A549 (cell line): Measurements from ENCODE around the gene PNPO. TPM values are rescaled to one million over a fixed set of nuclear protein-coding genes. Genes with fewer than 3 reads are reported as not detected.

Experiments
- ATAC-seq, 2 experiments: fragments of 200-7000 bp in 1 of 2; fragments of >200 bp in 1 of 2; cut with Nextera tagmentation in 1 of 2; cut with Tn5 transposase in 1 of 2; 3 replicates each; pipeline versions ENCODE4 v1.8.0 to v1.9.1; 2018 to 2020; ENCODE audit warnings: mild to moderate bottlenecking in 1 of 2, moderate library complexity in 1 of 2
- CTCF ChIA-PET: fragments of 300-600 bp; sonication (Branson Sonifier 250); formaldehyde crosslinking; extraction: SDS; loops from one replicate; lab custom pipeline; 2021; ENCODE audit warnings: antibody characterized with exemption, inconsistent platforms; lab: Yijun Ruan, JAX
- POLR2A ChIA-PET: fragments of 350-600 bp; formaldehyde crosslinking; extraction: SDS; loops from one replicate; lab custom pipeline; 2021; ENCODE audit warnings: antibody characterized with exemption, inconsistent platforms; lab: Yijun Ruan, JAX
- DNase-seq, 2 experiments: peaks; one replicate each; pipeline versions ENCODE4 v3.0.0 to v3.0.0-alpha.2; 2011 to 2016; ENCODE audit warnings: low read depth in 1 of 2, low spot score in 1 of 2
- FAIRE-seq: peaks from 2 replicates; lab custom pipeline; 2011; peaks lifted over from hg19 to GRCh38; lab: Jason Lieb, UNC
- H3K27ac ChIP-seq, 2 experiments: fragments of >200 bp; sonication (Bioruptor Twin); formaldehyde crosslinking; 3 replicates each; pipeline ENCODE4 v1.5.1; 2016 to 2017
- H3K4me1 ChIP-seq: fragments of >200 bp; sonication (Bioruptor Twin); formaldehyde crosslinking; 3 replicates; pipeline ENCODE4 v1.6.1; 2016
- H3K4me2 ChIP-seq: fragments of >200 bp; sonication (Bioruptor Twin); formaldehyde crosslinking; 3 replicates; pipeline ENCODE4 v1.6.1; 2016
- H3K4me3 ChIP-seq: fragments of >200 bp; sonication (Bioruptor Twin); formaldehyde crosslinking; 3 replicates; pipeline ENCODE4 v1.5.1; 2016
- H3K9me3 ChIP-seq: fragments of >200 bp; sonication (Bioruptor Twin); formaldehyde crosslinking; 3 replicates; pipeline ENCODE4 v1.6.1; 2016
- CBX2 ChIP-seq: fragments of 200-600 bp; sonication (generic); IDR thresholded peaks from 2 replicates; pipeline ENCODE4 v1.6.1; 2016; ENCODE audit warnings: low read depth, mild to moderate bottlenecking, borderline replicate concordance
- CEBPB ChIP-seq, 2 experiments: fragments of >200 bp in 1 of 2; sonication (Bioruptor Twin) in 1 of 2; formaldehyde crosslinking in 1 of 2; IDR thresholded peaks; 2 replicates each; pipeline ENCODE4 v1.6.1; 2012 to 2016
- E2F6 ChIP-seq: IDR thresholded peaks from 2 replicates; pipeline ENCODE4 v1.6.1; 2012; ENCODE audit warnings: low read depth, borderline replicate concordance
- EHMT2 ChIP-seq: fragments of 200-600 bp; sonication (generic); IDR thresholded peaks from 2 replicates; pipeline ENCODE4 v1.6.1; 2016; ENCODE audit warnings: antibody characterized with exemption, low read depth, mild to moderate bottlenecking, moderate library complexity
- FOSB ChIP-seq: fragments of 250-450 bp; sonication (Bioruptor Pico); IDR thresholded peaks from 2 replicates; pipeline ENCODE4 v1.5.0; 2020; ENCODE audit warnings: mild to moderate bottlenecking, moderate library complexity
- HDAC2 ChIP-seq: fragments of 200-600 bp; sonication (generic); IDR thresholded peaks from 2 replicates; pipeline ENCODE4 v1.6.1; 2016
- HES2 ChIP-seq: fragments of >200 bp; sonication (Bioruptor Twin); formaldehyde crosslinking; IDR thresholded peaks from 2 replicates; pipeline ENCODE4 v1.6.1; 2016
- HOXB13 ChIP-seq: fragments of 250-450 bp; sonication (Bioruptor Pico); IDR thresholded peaks from 2 replicates; pipeline ENCODE4 v1.5.0; 2020; ENCODE audit warnings: low read depth, mild to moderate bottlenecking, moderate library complexity
- JUN ChIP-seq, 2 experiments: fragments of >200 bp; sonication (Bioruptor Twin); formaldehyde crosslinking; IDR thresholded peaks; 2 replicates in 1 of 2; 3 replicates in 1 of 2; pipeline ENCODE4 v1.6.1; 2016 to 2017
- JUNB ChIP-seq: fragments of >200 bp; sonication (Bioruptor Twin); formaldehyde crosslinking; IDR thresholded peaks from 2 replicates; pipeline ENCODE4 v1.6.1; 2016
- KDM5A ChIP-seq: fragments of 200-600 bp; sonication (generic); IDR thresholded peaks from 2 replicates; pipeline ENCODE4 v1.6.1; 2016; ENCODE audit warnings: antibody characterized with exemption, mild to moderate bottlenecking
- MAFK ChIP-seq: fragments of 450-650 bp; IDR thresholded peaks from 2 replicates; pipeline ENCODE4 v1.6.1; 2014; ENCODE audit not compliant: partially characterized antibody
- MAX ChIP-seq: IDR thresholded peaks from 2 replicates; pipeline ENCODE4 v1.6.1; 2012
- MAZ ChIP-seq: fragments of 150-350 bp; IDR thresholded peaks from 2 replicates; pipeline ENCODE4 v1.6.1; 2014; ENCODE audit warnings: antibody characterized with exemption, low read depth, low read length, borderline replicate concordance
- MYC ChIP-seq: IDR thresholded peaks from 2 replicates; pipeline ENCODE4 v1.6.1; 2012; ENCODE audit warnings: mild to moderate bottlenecking, inconsistent platforms, low read length, improper control_type of control experiment, borderline replicate concordance
- NR3C1 ChIP-seq: fragments of >200 bp; sonication (Bioruptor Twin); formaldehyde crosslinking; IDR thresholded peaks from 3 replicates; pipeline ENCODE4 v1.6.1; 2017
- PBX3 ChIP-seq: IDR thresholded peaks from 2 replicates; pipeline ENCODE4 v1.6.1; 2012
- POLR2A ChIP-seq: IDR thresholded peaks from 2 replicates; pipeline ENCODE4 v1.6.1; 2012; ENCODE audit warnings: mild to moderate bottlenecking, low read length
- POLR2AphosphoS2 ChIP-seq: conservative IDR thresholded peaks from 2 replicates; pipeline ENCODE4 v1.6.1; 2012; ENCODE audit warnings: low read length, improper control_type of control experiment, inconsistent platforms
- RARB ChIP-seq: fragments of 250-450 bp; sonication (Bioruptor Pico); IDR thresholded peaks from 2 replicates; pipeline ENCODE4 v1.8.0; 2021; ENCODE audit warnings: mild to moderate bottlenecking, moderate library complexity
- SMC3 ChIP-seq: fragments of >200 bp; sonication (Bioruptor Twin); formaldehyde crosslinking; IDR thresholded peaks from 3 replicates; pipeline ENCODE4 v1.6.1; 2018; ENCODE audit warnings: inconsistent platforms
- SREBF2 ChIP-seq: fragments of 450-650 bp; IDR thresholded peaks from 2 replicates; pipeline ENCODE4 v1.6.1; 2014; ENCODE audit warnings: mild to moderate bottlenecking, moderate library complexity
- TFCP2L1 ChIP-seq: fragments of 250-450 bp; sonication (Bioruptor Pico); IDR thresholded peaks from 2 replicates; pipeline ENCODE4 v1.5.0; 2021; ENCODE audit warnings: mild to moderate bottlenecking
- ZC3H11A ChIP-seq: fragments of 450-650 bp; IDR thresholded peaks from 2 replicates; pipeline ENCODE4 v1.6.1; 2014; ENCODE audit warnings: antibody characterized with exemption, mild to moderate bottlenecking
- ZSCAN20 ChIP-seq: fragments of 250-450 bp; sonication (Bioruptor Pico); IDR thresholded peaks from 2 replicates; pipeline ENCODE4 v1.8.0; 2022; ENCODE audit warnings: mild to moderate bottlenecking, moderate library complexity
- WGBS: methylation state at CpG from one replicate; pipeline ENCODE4 v1.1.6; 2017; ENCODE audit errors: missing lambda C conversion rate; 5-methylcytosine and 5-hydroxymethylcytosine counted together
- polyA plus RNA-seq, 4 experiments: library from polyadenylated mRNA; depleted of rRNA in 3 of 4; stranded (reverse); fragments of >200 nt; fragmentation: RNase III in 1 of 4; extraction: RNeasy Plus Mini Kit Qiagen cat#74134 plus additional on column Dnase treatment in 1 of 4; gene quantifications; 2 replicates in 3 of 4; 3 replicates in 1 of 4; pipeline ENCODE4 v1.2.3, GENCODE V29; 2011 to 2017

PNPO gene
- polyA plus RNA-seq, 2 of the 4 experiments (the other 2 are of a cell fraction), result 29.5 to 40.8 TPM

GRCh38 chr17:47906443-47906842, 34.9 kb upstream of the PNPO start:
- TF ChIP-seq KDM5A, result no peak
- no peak for TF ChIP-seq HDAC2
- TF ChIP-seq MAX, result no peak
- TF ChIP-seq POLR2AphosphoS2, result no peak
- TF ChIP-seq PBX3, result no peak
- TF ChIP-seq NR3C1, result no peak
- TF ChIP-seq MAZ, result no peak
- TF ChIP-seq HES2, result no peak
- no peak for TF ChIP-seq CBX2
- TF ChIP-seq POLR2A, result no peak
- no peak for TF ChIP-seq MYC
- no peak for TF ChIP-seq JUN (IDR thresholded peaks at IDR 0.05)
- TF ChIP-seq RARB (CRISPR knock-in tag), result no peak
- TF ChIP-seq, all 56 proteins: peak for 0
- ATAC-seq (peak in 1 of 2 experiments; percentile 15; a peak in 2 of 6 replicates), FAIRE-seq (no peak), DNase-seq (no peak)
- Histone ChIP-seq H3K4me1 (peaks cover 13% of the 10 kb centered on the region), H3K27ac (no peak overlapping the region), H3K4me3 (no peak overlapping the region), H3K4me2 (no peak overlapping the region), H3K9me3 (no peaks in the 10 kb centered on the region)
- POLR2A ChIA-PET, result interaction anchor here (0.7 to 1.1 kb wide), 2 partner anchors 11 to 35 kb away, joined by 3 read pairs; partner anchors contain the start of genes PNPO and SP2
- 97% methylated on average over 3 of the region's 3 CpGs for WGBS
- CTCF ChIA-PET, result interaction anchor here (1.5 to 10.1 kb wide), 4 partner anchors 12 to 64 kb away, joined by 3 to 89 read pairs (median 30); partner anchors contain the start of genes CDK5RAP3 and SCRN2

- no peak overlapping the region for H3K27ac ChIP-seq
- H3K4me2 ChIP-seq, result no peak overlapping the region
- no peak overlapping the region for H3K4me3 ChIP-seq
- no peaks in the 10 kb centered on the region for H3K9me3 ChIP-seq
- peaks cover 15% of the 10 kb centered on the region for H3K4me1 ChIP-seq
- ATAC-seq (no peak), DNase-seq (no peak), FAIRE-seq (no peak)
- ChIA-PET POLR2A (interaction anchor here (2.1 kb wide), 1 partner anchor 13 kb away, joined by 11 read pairs; the partner anchor contains the start of gene SP2), CTCF (interaction anchor here (0.7 to 7.6 kb wide), 6 partner anchors 10 to 110 kb away, joined by 3 to 57 read pairs (median 6); no protein-coding TSS in a partner anchor)
- TF ChIP-seq FOSB (CRISPR knock-in tag) (no peak), SREBF2 (no peak), ZSCAN20 (CRISPR knock-in tag) (no peak), HOXB13 (CRISPR knock-in tag) (no peak), E2F6 (no peak), RARB (CRISPR knock-in tag) (no peak), ZC3H11A (no peak), MYC (no peak), HES2 (no peak), CEBPB (IDR thresholded peaks at IDR 0.05) (no peak), JUNB (no peak), MAFK (no peak), EHMT2 (no peak), TFCP2L1 (CRISPR knock-in tag) (no peak), SMC3 (no peak)
- 85% methylated on average over 8 of the region's 8 CpGs for WGBS
Measured at GRCh38 chr17:47907932-47908562, 33.3 kb upstream of the PNPO start.
